Endothelial cell of umbilical vein (primary cell): ENCODE measurements around the gene CAPN12. TPM values are rescaled to one million over a fixed set of nuclear protein-coding genes. Genes with fewer than 3 reads are reported as not detected.

Experiments
- BruUV-seq: library from RNA; stranded (reverse); fragments of 400-500 nt; replicated peaks from 2 replicates; lab custom pipeline; 2021; lab: Mats Ljungman, UMichigan
- CTCF ChIA-PET: fragments of 300-600, 350-600 bp; sonication (Branson Sonifier 250); formaldehyde crosslinking; loops from one replicate; lab custom pipeline; 2021; ENCODE audit warnings: antibody characterized with exemption, inconsistent platforms; lab: Charles Lee
- POLR2A ChIA-PET: fragments of 300-600, 350-600 bp; sonication (Branson Sonifier 250); formaldehyde crosslinking; loops from one replicate; lab custom pipeline; 2021; ENCODE audit warnings: antibody characterized with exemption, inconsistent platforms; lab: Charles Lee
- DNase-seq: peaks from one replicate; pipeline ENCODE4 v3.0.0-alpha.2; 2011; ENCODE audit warnings: low read depth, low spot score
- FAIRE-seq: peaks from 2 replicates; lab custom pipeline; 2011; peaks lifted over from hg19 to GRCh38; lab: Jason Lieb, UNC
- H2AFZ ChIP-seq: 2 replicates; pipeline ENCODE4 v1.6.0; 2012; ENCODE audit warnings: low read depth, low read length, control low read depth, inconsistent platforms
- H3K27ac ChIP-seq: 2 replicates; pipeline ENCODE4 v1.5.1; 2011; ENCODE audit warnings: low read depth, mild to moderate bottlenecking, control low read depth, low read length, moderate library complexity; ENCODE audit not compliant: insufficient read depth
- H3K27me3 ChIP-seq, 2 experiments: 2 replicates each; pipeline versions ENCODE4 v1.6.0 to v1.6.1; 2011; ENCODE audit warnings: low read length in 2 of 2, mixed read lengths in 1 of 2; ENCODE audit not compliant: control insufficient read depth in 2 of 2, insufficient read depth in 2 of 2
- H3K36me3 ChIP-seq, 2 experiments: 2 replicates in 1 of 2; 3 replicates in 1 of 2; pipeline ENCODE4 v1.5.1; 2011; ENCODE audit warnings: low read length in 2 of 2, mild to moderate bottlenecking in 1 of 2, moderate library complexity in 1 of 2; ENCODE audit not compliant: control insufficient read depth in 2 of 2, insufficient read depth in 2 of 2; ENCODE audit errors: extremely low read depth in 1 of 2
- H3K4me1 ChIP-seq: 3 replicates; pipeline ENCODE4 v1.5.1; 2011; ENCODE audit warnings: mild to moderate bottlenecking, low read length; ENCODE audit not compliant: control insufficient read depth, insufficient read depth; ENCODE audit errors: extremely low read depth
- H3K4me2 ChIP-seq: 2 replicates; pipeline ENCODE4 v1.6.1; 2011; ENCODE audit warnings: low read length, control low read depth, mixed read lengths; ENCODE audit not compliant: insufficient read depth
- H3K4me3 ChIP-seq, 3 experiments: fragments of 200-600 bp in 1 of 3; sonication (generic), shearing (Covaris generic) in 1 of 3; replicated peaks in 1 of 3; 2 replicates each; pipeline ENCODE4 v1.5.1; 2011 to 2016; ENCODE audit warnings: control low read depth in 3 of 3, low read length in 3 of 3, mild to moderate bottlenecking in 2 of 3, inconsistent platforms in 1 of 3, low read depth in 1 of 3, moderate library complexity in 1 of 3; ENCODE audit not compliant: insufficient read depth in 1 of 3
- H3K79me2 ChIP-seq: 2 replicates; pipeline ENCODE4 v1.6.0; 2012; ENCODE audit warnings: low read length, inconsistent platforms; ENCODE audit not compliant: control insufficient read depth, insufficient read depth
- H3K9ac ChIP-seq: replicated peaks from 2 replicates; pipeline ENCODE3; 2011; ENCODE audit warnings: low read length, control low read depth; ENCODE audit not compliant: insufficient read depth; ENCODE audit errors: extremely low read depth
- H3K9me1 ChIP-seq: replicated peaks from 3 replicates; pipeline ENCODE4 v1.6.0; 2011; ENCODE audit warnings: mild to moderate bottlenecking, low read length; ENCODE audit not compliant: control insufficient read depth, insufficient read depth; ENCODE audit errors: extremely low read depth
- H3K9me3 ChIP-seq: replicated peaks from 2 replicates; pipeline ENCODE4 v1.5.1; 2012; ENCODE audit warnings: low read length, inconsistent platforms; ENCODE audit not compliant: control insufficient read depth, insufficient read depth
- H4K20me1 ChIP-seq: replicated peaks from 2 replicates; pipeline ENCODE3; 2011; ENCODE audit warnings: mild to moderate bottlenecking, low read length; ENCODE audit not compliant: control insufficient read depth, insufficient read depth; ENCODE audit errors: extremely low read depth
- EZH2 ChIP-seq: IDR thresholded peaks from 2 replicates; pipeline ENCODE4 v1.6.1; 2012; ENCODE audit warnings: borderline replicate concordance, low read depth, mild to moderate bottlenecking, moderate library complexity, low read length, inconsistent platforms; ENCODE audit not compliant: severe bottlenecking
- FOS ChIP-seq: IDR thresholded peaks from 2 replicates; pipeline ENCODE4 v1.6.1; 2011; ENCODE audit warnings: mild to moderate bottlenecking, low read length, moderate library complexity, borderline replicate concordance; ENCODE audit not compliant: insufficient read depth
- GATA2 ChIP-seq: IDR thresholded peaks from 2 replicates; pipeline ENCODE4 v1.7.0; 2011; ENCODE audit warnings: low read depth, mild to moderate bottlenecking, moderate library complexity, mixed read lengths, low read length; ENCODE audit not compliant: insufficient read length, insufficient read depth
- JUN ChIP-seq: IDR thresholded peaks from 2 replicates; pipeline ENCODE4 v1.6.1; 2011; ENCODE audit warnings: borderline replicate concordance, low read depth; ENCODE audit not compliant: insufficient read length, insufficient read depth
- MAX ChIP-seq: IDR thresholded peaks from 2 replicates; pipeline ENCODE4 v1.6.1; 2011; ENCODE audit not compliant: insufficient read depth, insufficient read length
- MYC ChIP-seq: IDR thresholded peaks from one replicate; pipeline ENCODE4 v1.6.1; 2011; ENCODE audit warnings: mild to moderate bottlenecking, low read depth, low read length
- POLR2A ChIP-seq: IDR thresholded peaks from 2 replicates; pipeline ENCODE4 v1.6.1; 2012; ENCODE audit warnings: low read depth, mild to moderate bottlenecking, control low read depth, low read length
- POLR2AphosphoS5 ChIP-seq: IDR thresholded peaks from 2 replicates; pipeline ENCODE4 v1.6.1; 2012; ENCODE audit warnings: low read depth, mild to moderate bottlenecking, control low read depth, low read length, moderate library complexity; ENCODE audit not compliant: insufficient read depth
- dilution Hi-C: fragments of 300-500 bp; cut with MboI; formaldehyde crosslinking; loops from one replicate; pipeline ENCODE4 v1.15.0; 2019; ENCODE audit warnings: low sequenced_read_pairs; ENCODE audit not compliant: extremely low pct_ligation_motif_present
- intact Hi-C: fragments of 100-400 bp; cut with micrococcal nuclease; formaldehyde crosslinking; loops from one replicate; pipeline ENCODE4 v1.10.0; 2022
- polyA plus RNA-seq, 4 experiments: library from polyadenylated mRNA; depleted of rRNA in 3 of 4; stranded (reverse) in 3 of 4; unstranded in 1 of 4; fragments of >200 nt; gene quantifications; 2 replicates each; pipeline versions ENCODE4 v1.2.1 to v1.2.3, GENCODE V29; 2011 to 2012; ENCODE audit warnings: missing spikeins in 1 of 4
- total RNA-seq: library from RNA; stranded (reverse); gene quantifications from 2 replicates; pipeline ENCODE4 v1.2.3, GENCODE V29; 2021
- TF ChIP-seq, protein P1 (sequence below), 2 donors: IDR thresholded peaks; 1 replicate in 1 of 2; 2 replicates in 1 of 2; pipeline ENCODE4 v1.5.1; 2011; ENCODE audit warnings: low read length in 2 of 2, mild to moderate bottlenecking in 2 of 2, moderate library complexity in 2 of 2, control low read depth in 1 of 2, inconsistent platforms in 1 of 2, low read depth in 1 of 2; ENCODE audit not compliant: insufficient read depth in 1 of 2; ENCODE audit errors: extremely low read depth in 1 of 2

CAPN12 gene
- total and polyA plus RNA-seq, 2 donors (not counting 3 experiments of a cell fraction or from before 2014, with no cell fraction given), result 0.35 TPM; not detected in 1

DNA sequence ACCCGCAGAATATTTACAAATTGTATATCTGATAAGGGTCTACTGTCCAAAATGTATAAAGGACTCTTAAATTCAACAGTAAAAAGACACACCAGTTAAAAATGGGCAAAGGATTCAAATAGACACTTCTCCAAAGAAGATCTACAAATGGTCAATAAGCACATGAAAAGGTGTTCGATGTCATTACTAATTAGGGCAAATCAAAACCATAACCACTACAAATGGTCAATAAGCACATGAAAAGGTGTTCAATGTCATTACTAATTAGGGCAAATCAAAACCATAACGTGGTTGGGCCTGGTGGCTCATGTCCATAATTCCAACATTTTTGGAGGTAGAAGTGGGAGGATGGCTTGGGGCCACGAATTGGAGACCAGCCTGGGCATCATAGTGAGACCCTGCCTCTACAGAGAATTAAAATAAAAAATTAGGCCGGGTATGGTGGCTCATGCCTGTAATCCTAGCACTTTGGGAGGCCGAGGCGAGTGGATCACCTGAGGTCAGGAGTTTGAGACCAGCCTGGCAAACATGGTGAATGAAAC is 56.4 kb downstream of the CAPN12 start:
- Histone ChIP-seq H3K79me2 (peaks cover 86% of the 10 kb centered on the region), H3K27me3 (no peaks in the 10 kb centered on the region), H3K36me3 (peaks cover 0 to 2% of the 10 kb centered on the region in 2 experiments), H4K20me1 (no peaks in the 10 kb centered on the region), H2AFZ (no peak overlapping the region), H3K27ac (no peak overlapping the region), H3K9me1 (no peaks in the 10 kb centered on the region), H3K4me1 (peaks cover 57% of the 10 kb centered on the region), H3K4me2 (no peak overlapping the region), H3K4me3 (no peak overlapping the region), H3K9ac (no peak overlapping the region), H3K9me3 (no peaks in the 10 kb centered on the region)
- ChIA-PET POLR2A (no interaction called here), CTCF (no interaction called here)
- DNase-seq (no peak), FAIRE-seq (no peak)
- BruUV-seq, result no TSS peak
- TF ChIP-seq JUN (no peak), MAX (no peak), POLR2AphosphoS5 (no peak), POLR2A (no peak), FOS (no peak), EZH2 (no peak), GATA2 (no peak), MYC (no peak)
- TF ChIP-seq, protein P1, sequence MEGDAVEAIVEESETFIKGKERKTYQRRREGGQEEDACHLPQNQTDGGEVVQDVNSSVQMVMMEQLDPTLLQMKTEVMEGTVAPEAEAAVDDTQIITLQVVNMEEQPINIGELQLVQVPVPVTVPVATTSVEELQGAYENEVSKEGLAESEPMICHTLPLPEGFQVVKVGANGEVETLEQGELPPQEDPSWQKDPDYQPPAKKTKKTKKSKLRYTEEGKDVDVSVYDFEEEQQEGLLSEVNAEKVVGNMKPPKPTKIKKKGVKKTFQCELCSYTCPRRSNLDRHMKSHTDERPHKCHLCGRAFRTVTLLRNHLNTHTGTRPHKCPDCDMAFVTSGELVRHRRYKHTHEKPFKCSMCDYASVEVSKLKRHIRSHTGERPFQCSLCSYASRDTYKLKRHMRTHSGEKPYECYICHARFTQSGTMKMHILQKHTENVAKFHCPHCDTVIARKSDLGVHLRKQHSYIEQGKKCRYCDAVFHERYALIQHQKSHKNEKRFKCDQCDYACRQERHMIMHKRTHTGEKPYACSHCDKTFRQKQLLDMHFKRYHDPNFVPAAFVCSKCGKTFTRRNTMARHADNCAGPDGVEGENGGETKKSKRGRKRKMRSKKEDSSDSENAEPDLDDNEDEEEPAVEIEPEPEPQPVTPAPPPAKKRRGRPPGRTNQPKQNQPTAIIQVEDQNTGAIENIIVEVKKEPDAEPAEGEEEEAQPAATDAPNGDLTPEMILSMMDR (IDR thresholded peaks at IDR 0.05; ENCODE audit: extremely low read depth in 1 of 2, insufficient read depth in 1 of 2, low read depth in 1 of 2, low read length in 2 of 2), result no peak
- intact Hi-C loops (no loop called here), dilution Hi-C loops (no loop called here)
